Panc1 (cell line): Measurements from ENCODE around the gene THRAP3.

ENCODE experiments used
- CTCF ChIP-seq: fragments of 450-650 bp; IDR thresholded peaks from 2 replicates; pipeline ENCODE4 v1.5.1; 2017; ENCODE audit warnings: mild to moderate bottlenecking
- POLR2AphosphoS5 ChIP-seq: IDR thresholded peaks from 2 replicates; pipeline ENCODE4 v1.6.1; 2012; ENCODE audit warnings: mild to moderate bottlenecking, low read depth, low read length, moderate library complexity
- REST ChIP-seq, 2 experiments: IDR thresholded peaks; 2 replicates each; pipeline ENCODE4 v1.6.1; 2011 to 2012; ENCODE audit warnings: low read depth in 2 of 2, control low read depth in 1 of 2, low read length in 1 of 2, mild to moderate bottlenecking in 1 of 2, moderate library complexity in 1 of 2; ENCODE audit not compliant: insufficient read depth in 1 of 2

GRCh38 chr1:36339615-36340014 lies 115.4 kb downstream of the THRAP3 start:
- TF ChIP-seq CTCF (no peak), POLR2AphosphoS5 (no peak), REST (IDR thresholded peaks at IDR 0.05; ENCODE audit: insufficient read depth in 1 of 2, low read depth in 2 of 2, low read length in 1 of 2) (no peak)
